ENCODE results near the gene DNAAF3.
"Not testable (repeated sequence)": the region's sequence is repeated elsewhere in the genome, so short reads cannot be mapped to it uniquely, and the experiment has no call there.

The DNAAF3 gene

GRCh38 chr19:55166530-55167268, at the start of gene DNAAF3:
TSS of gene DNAAF3 (minus strand) at chr19:55166613. CDS start at chr19:55166413, 200 bp downstream.
- DNase-seq: peak; percentile 96

DNA sequence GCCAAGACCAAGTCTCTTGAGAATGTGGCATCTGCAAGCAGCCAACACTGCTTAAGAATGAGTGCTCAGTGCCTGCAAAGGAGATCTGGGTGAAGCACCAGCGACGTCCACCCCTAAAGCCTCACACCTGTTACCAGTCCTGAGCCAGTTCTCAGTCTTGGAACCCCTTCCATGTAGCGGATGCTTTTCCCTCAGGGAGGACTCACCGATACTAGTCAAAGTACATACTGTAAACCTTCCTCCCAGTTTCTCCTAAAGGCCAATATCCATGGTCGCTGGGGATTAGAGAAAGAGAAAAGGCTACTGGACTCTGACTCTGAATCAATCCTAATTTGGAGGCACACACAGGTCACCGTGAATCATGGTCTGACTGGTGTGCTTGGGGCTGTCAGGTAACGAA, 47.1 kb upstream of the DNAAF3 start:
- no peak for DNase-seq

DNA sequence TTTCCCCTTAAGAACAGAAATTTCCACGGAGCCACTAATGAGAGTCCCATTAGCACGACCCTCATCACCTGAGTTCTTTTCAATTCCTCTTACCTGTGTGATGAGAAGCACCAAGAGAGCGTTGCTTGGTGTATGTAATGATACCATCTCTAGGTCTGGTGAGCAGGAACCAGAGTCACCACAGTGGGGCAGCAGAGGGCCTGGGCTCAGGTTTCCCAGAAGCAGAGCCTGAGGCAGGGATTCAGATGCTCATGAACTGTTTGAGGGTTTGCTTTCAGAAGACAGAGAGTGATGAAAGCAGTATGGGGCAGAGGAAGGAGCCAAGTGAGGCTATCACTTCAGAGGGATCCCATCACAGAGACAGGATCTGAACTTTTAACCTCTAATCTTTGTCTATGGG, 46.0 kb upstream of the DNAAF3 start:
- no peak for DNase-seq

GRCh38 chr19:55209693-55210472, 43.5 kb upstream of the DNAAF3 start:
- DNase-seq: peak; percentile 98

- DNase-seq: no peak
Measured at GRCh38 chr19:55208880-55209692, 42.7 kb upstream of the DNAAF3 start, which contains the start of gene PTPRH. TSS of gene PTPRH (minus strand) at chr19:55209501. CDS start at chr19:55209433, 68 bp downstream.

GRCh38 chr19:55206664-55207500, 40.5 kb upstream of the DNAAF3 start:
- peak; percentile 89 for DNase-seq

GRCh38 chr19:55202199-55202598, 35.8 kb upstream of the DNAAF3 start:
- not testable (repeated sequence) for DNase-seq

GRCh38 chr19:55199620-55200204, 33.3 kb upstream of the DNAAF3 start:
- DNase-seq: no peak

- DNase-seq: no peak
Measured at GRCh38 chr19:55198651-55199050, 32.2 kb upstream of the DNAAF3 start.

- DNase-seq: no peak
Measured at GRCh38 chr19:55197528-55197927, 31.1 kb upstream of the DNAAF3 start.

DNA sequence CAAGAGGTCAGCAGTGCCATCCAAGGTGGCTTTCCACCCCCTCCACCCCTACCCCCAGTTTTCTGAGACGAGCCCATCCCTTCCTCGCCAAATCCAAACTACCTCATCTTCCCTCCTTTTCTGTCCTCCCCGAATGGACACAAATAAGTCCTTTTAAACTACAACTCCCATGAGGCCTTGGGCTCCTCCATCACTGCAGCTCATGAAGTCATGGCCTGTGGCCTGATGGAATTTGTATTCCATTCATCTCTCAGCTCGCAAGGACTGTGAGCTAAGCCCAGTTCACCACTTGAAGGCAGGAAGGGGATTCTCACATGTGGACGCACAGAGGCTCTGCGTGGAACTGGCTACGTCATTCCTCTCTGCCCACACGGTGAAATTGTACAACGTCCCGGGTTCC, 30.4 kb upstream of the DNAAF3 start:
- no peak for DNase-seq

GRCh38 chr19:55193481-55193880, 27.1 kb upstream of the DNAAF3 start:
- DNase-seq: no peak

DNA sequence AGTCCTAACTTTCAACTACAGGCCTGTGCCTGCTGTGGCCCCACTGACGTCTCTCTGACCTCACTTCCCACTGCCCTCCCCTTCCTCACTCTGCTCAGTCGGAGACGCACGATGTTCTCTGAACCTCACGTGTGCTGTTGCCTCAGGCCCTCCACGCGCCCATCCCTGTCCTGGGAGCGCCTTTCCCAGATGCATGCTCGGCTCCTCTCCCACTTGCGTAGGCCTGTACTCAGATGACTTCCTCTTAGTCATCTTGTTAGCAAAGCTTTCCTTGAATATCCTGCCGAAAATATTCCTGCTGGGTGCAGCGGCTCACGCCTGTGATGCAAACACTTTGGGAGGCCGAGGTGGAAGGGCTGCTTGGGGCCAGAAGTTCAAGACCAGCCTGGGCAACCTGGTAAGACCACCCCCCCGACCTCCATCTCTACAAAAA, 23.0 kb upstream of the DNAAF3 start:
- peak; percentile 98 for DNase-seq

- no peak for DNase-seq
Measured at GRCh38 chr19:55188625-55189024, 22.2 kb upstream of the DNAAF3 start.

GRCh38 chr19:55186080-55186479, 19.7 kb upstream of the DNAAF3 start:
- no peak for DNase-seq

DNA sequence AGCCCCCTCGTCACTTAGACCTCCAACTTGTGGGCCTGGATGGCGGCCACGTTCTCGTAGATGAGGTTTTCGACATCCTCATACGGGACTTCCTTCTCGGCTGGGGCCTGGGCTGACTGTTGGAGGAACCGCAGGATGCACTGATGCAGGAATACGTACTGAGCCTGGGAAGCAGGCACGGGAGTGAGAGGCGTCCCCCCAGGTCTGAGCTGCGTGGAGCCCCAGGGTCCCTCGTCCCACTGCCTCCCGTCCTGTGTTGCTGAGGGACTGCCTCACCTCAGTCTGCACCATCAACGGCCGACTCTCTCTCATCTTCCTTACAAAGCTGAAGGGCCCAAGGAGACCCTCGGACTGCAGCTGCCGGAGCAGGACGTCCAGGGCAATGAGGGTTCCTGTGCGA, 15.3 kb upstream of the DNAAF3 start:
- no peak for DNase-seq

DNA sequence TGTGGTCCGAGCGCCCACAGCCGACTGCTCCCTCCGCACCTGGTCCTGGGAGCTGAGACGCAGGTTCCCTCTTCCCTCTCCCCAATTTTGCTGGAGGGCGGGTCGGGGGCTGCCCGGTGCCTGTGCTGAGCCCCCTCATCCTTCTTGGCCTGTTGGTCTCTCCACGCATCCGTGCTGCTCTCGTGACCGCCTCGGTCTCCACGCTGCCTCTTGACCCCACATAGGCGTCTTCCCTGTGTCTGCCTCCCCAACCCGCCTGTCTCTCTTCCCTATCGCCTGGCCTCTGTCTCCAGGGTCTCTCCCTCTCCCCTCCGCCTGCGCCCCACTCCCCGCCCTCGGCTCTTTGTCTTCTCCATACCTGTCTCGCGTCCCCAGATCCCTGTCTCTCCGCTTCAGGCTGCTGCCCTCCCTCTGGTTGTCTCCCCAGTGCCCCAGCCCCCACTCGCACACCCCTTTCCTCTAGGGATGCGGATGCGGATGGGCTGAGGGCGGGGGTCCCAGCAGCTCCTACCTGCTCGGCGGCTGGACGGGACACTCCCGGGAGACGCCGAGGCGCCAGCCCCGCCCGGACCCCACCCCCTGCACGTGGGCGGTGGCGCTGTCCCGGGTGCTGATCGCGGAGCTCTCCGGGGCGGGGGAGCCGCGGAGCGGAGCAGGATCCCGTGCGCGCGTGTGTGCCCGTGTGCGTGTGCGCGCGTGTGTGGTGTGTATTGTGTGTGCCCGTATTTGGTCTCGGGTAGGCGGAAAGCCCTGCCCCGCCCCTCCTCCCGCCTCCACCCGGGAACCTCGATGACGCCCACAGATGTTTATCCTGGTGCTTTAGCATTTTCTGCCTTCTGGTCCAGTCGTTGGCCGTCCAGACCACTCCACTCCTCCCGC, 13.4 kb upstream of the DNAAF3 start, which contains the start of gene SYT5:
TSS of gene SYT5 (minus strand) at position 684 of the 879 bp plus-strand sequence. CDS start 1,248 bp downstream, outside the sequence.
- no peak for DNase-seq

DNA sequence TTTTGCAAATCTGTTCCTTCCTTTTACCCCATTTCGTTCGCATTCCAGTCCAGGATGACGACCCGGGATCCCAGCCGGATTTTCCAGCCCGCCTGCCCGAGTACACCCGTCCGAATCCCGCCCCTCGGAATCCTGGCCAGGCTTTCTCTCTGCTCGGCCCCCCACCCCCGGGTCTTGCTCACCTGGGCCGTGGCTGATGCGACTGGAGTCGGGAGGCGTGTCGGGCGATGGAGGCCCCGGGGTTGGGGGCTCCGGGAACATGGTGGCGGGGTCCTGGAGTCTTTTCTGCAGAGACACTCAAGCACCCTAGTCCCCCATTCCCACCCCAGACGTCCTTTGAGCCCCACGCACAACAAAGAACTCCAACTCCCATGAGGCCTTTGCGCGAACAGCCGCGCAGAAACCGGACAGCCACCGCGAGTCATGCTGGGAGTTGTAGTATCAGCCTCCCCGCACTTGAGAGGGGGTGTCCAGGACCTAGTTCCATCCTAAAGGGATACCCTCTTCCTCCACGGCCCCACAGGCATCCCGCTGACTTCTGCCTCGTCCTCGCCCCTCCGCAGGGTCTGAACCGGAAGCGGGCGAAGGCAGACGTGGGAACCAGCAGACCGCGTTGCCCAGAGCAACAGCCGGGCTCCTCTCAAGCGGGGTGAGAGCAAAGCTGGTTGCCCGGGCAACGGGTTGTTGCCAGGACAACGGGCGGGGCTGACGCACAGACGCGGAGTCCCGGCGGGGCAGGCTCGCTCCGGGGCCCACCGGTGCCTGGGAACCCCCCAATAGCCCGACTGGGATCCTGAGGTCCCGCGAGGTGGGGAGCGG, 12.6 kb upstream of the DNAAF3 start:
- DNase-seq: peak; percentile 50

GRCh38 chr19:55176076-55176475, 9.7 kb upstream of the DNAAF3 start:
- no peak for DNase-seq
